ENCODE results near the gene CAD.

The CAD gene

GRCh38 chr2:27199241-27199640, 17.9 kb upstream of the CAD start:
- no peak for DNase-seq

- DNase-seq: no peak
These were observed 15.5 kb upstream of the CAD start for GRCh38 chr2:27201675-27202074.

GRCh38 chr2:27202854-27203253, 14.3 kb upstream of the CAD start:
- no peak for DNase-seq

- DNase-seq: no peak
These were observed 13.4 kb upstream of the CAD start for GRCh38 chr2:27203741-27204140.

- no peak for DNase-seq
These were observed 12.6 kb upstream of the CAD start for GRCh38 chr2:27204566-27204965.

GRCh38 chr2:27205206-27205605, 12.0 kb upstream of the CAD start:
- no peak for DNase-seq

- no peak for DNase-seq
These were observed 10.8 kb upstream of the CAD start for GRCh38 chr2:27206346-27206745.

- no peak for DNase-seq
These were observed 8.6 kb upstream of the CAD start for GRCh38 chr2:27208486-27209050.

GRCh38 chr2:27209621-27210401, 7.4 kb upstream of the CAD start:
- peak; percentile 9 to 21 for DNase-seq

GRCh38 chr2:27211241-27211942, 5.8 kb upstream of the CAD start:
- peak; percentile 37 to 61 for DNase-seq

GRCh38 chr2:27211943-27212625, 5.1 kb upstream of the CAD start, which contains the start of the genes ATRAID and SLC5A6:
Gene ATRAID, plus strand, starts transcription at chr2:27212041. Its CDS starts 328 bp downstream, at chr2:27212369.
Gene SLC5A6, minus strand, starts transcription at chr2:27212268. Its CDS starts 4,618 bp downstream, at chr2:27207650.
- peak; percentile 85 to 88 for DNase-seq

GRCh38 chr2:27212626-27213471, 4.3 kb upstream of the CAD start:
- DNase-seq: peak; percentile 52 to 53

- DNase-seq: no peak
These were observed 2.2 kb upstream of the CAD start for GRCh38 chr2:27214941-27215340.

- DNase-seq: no peak
These were observed 592 bp upstream of the CAD start for GRCh38 chr2:27216416-27217137.

- DNase-seq: no peak
These were observed 1.4 kb downstream of the CAD start for GRCh38 chr2:27218614-27219013.

GRCh38 chr2:27219091-27219490, 1.9 kb downstream of the CAD start:
- DNase-seq: no peak

GRCh38 chr2:27220091-27220490, 2.9 kb downstream of the CAD start:
- DNase-seq: no peak

- no peak for DNase-seq
These were observed 4.0 kb downstream of the CAD start for GRCh38 chr2:27221166-27221565.

- DNase-seq: no peak
These were observed 5.2 kb downstream of the CAD start for GRCh38 chr2:27222407-27222806.

GRCh38 chr2:27223416-27223815, 6.2 kb downstream of the CAD start:
- no peak for DNase-seq

GRCh38 chr2:27225526-27225925, 8.4 kb downstream of the CAD start:
- DNase-seq: no peak

- no peak for DNase-seq
These were observed 10.3 kb downstream of the CAD start for GRCh38 chr2:27227501-27227900.
